ENCODE data around the gene NUMB. TPM values are rescaled to one million over a fixed set of nuclear protein-coding genes. Genes with fewer than 3 reads are reported as not detected.
A peak's percentile ranks its signal among the peaks of the same experiment; 100 is the strongest.

The NUMB gene
- total RNA-seq, 1 experiment from 2014 or later, result 22.2 TPM

GRCh38 chr14:73459959-73460358 is 1.6 kb upstream of the NUMB start:
- H3F3A ChIP-seq (ENCODE audit: low read length, unreplicated experiment), result no peaks in the 10 kb centered on the region
- H3K9me3 ChIP-seq (ENCODE audit: low read length), result no peaks in the 10 kb centered on the region
- H3K4me2 ChIP-seq (ENCODE audit: low read length), result no peak overlapping the region
- intact Hi-C loops (cut with micrococcal nuclease), result loop anchor here (5.0 kb wide), 2 partner anchors 148 to 793 kb away; no protein-coding TSS in a partner anchor
- H4K20me1 ChIP-seq (ENCODE audit: low read length), result peaks cover 9% of the 10 kb centered on the region
- H3K79me2 ChIP-seq (ENCODE audit: low read length), result peaks cover 34% of the 10 kb centered on the region
- no TSS peak for BruUV-seq (replicated peaks)
- H2AFZ ChIP-seq (ENCODE audit: low read length), result no peak overlapping the region
- no peak overlapping the region for H3K4me3 ChIP-seq (ENCODE audit: low read length)
- DNase-seq (no peak), ATAC-seq (no peak)
- H3K27me3 ChIP-seq (ENCODE audit: low read length), result no peaks in the 10 kb centered on the region
- H3K36me3 ChIP-seq (ENCODE audit: low read depth, low read length), result no peaks in the 10 kb centered on the region
- H3K9ac ChIP-seq (ENCODE audit: low read length), result no peak overlapping the region
- peaks cover 46% of the 10 kb centered on the region for H3K4me1 ChIP-seq (ENCODE audit: insufficient read depth, low read length)
- ChIA-PET POLR2A (ENCODE audit: unreplicated experiment) (interaction anchor here (0.5 to 0.7 kb wide), 2 partner anchors 48 to 149 kb away, joined by 4 read pairs; no protein-coding TSS in a partner anchor), CTCF (interaction anchor here (0.6 kb wide), 1 partner anchor 405 kb away, joined by 7 read pairs; no protein-coding TSS in a partner anchor)
- no peak overlapping the region for H3K27ac ChIP-seq (ENCODE audit: low read length)
- no peaks in the 10 kb centered on the region for H3K9me2 ChIP-seq (replicated peaks; ENCODE audit: low read length)
- no peak for TF ChIP-seq EZH2phosphoT487 (IDR thresholded peaks at IDR 0.05; ENCODE audit: borderline replicate concordance, low read length)

GRCh38 chr14:73457924-73458182 is 493 bp downstream of the NUMB start:
- ATAC-seq (peak; percentile 5), DNase-seq (no peak)
- H3K4me1 ChIP-seq (ENCODE audit: insufficient read depth, low read length), result peaks cover 37% of the 10 kb centered on the region
- H3K79me2 ChIP-seq (ENCODE audit: low read length), result peaks cover 55% of the 10 kb centered on the region
- CTCF ChIA-PET, result interaction anchor here (1.7 kb wide), 1 partner anchor 285 kb away, joined by 4 read pairs; no protein-coding TSS in a partner anchor
- no peak for TF ChIP-seq EZH2phosphoT487 (IDR thresholded peaks at IDR 0.05; ENCODE audit: borderline replicate concordance, low read length)
- TF ChIP-seq EZH2 (IDR thresholded peaks at IDR 0.05; ENCODE audit: low read length, unreplicated experiment), result no peak
- TF ChIP-seq CTCF (conservative IDR thresholded peaks at IDR 0.05; ENCODE audit: low read depth, low read length), result no peak
- no peaks in the 10 kb centered on the region for H3K9me3 ChIP-seq (ENCODE audit: low read length)
- H3F3A ChIP-seq (ENCODE audit: low read length, unreplicated experiment), result no peaks in the 10 kb centered on the region
- H3K27me3 ChIP-seq (ENCODE audit: low read length), result no peaks in the 10 kb centered on the region
- peak overlapping the region; percentile 83 for H3K9ac ChIP-seq (ENCODE audit: low read length)
- H2AFZ ChIP-seq (ENCODE audit: low read length), result peak overlapping the region; percentile 89
- H3K4me2 ChIP-seq (ENCODE audit: low read length), result peak overlapping the region; percentile 92
- peaks cover 9% of the 10 kb centered on the region for H4K20me1 ChIP-seq (ENCODE audit: low read length)
- peak overlapping the region; percentile 90 for H3K4me3 ChIP-seq (ENCODE audit: low read length)
- BruUV-seq (replicated peaks), result no TSS peak
- intact Hi-C loops (cut with micrococcal nuclease), result loop anchor here (1.0 to 5.0 kb wide), 4 partner anchors 30 to 791 kb away; partner anchors contain the start of gene RIOX1
- POLR2A ChIA-PET (ENCODE audit: unreplicated experiment), result interaction anchor here (0.5 kb wide), 1 partner anchor 113 kb away, joined by 8 read pairs; no protein-coding TSS in a partner anchor
- H3K9me2 ChIP-seq (replicated peaks; ENCODE audit: low read length), result no peaks in the 10 kb centered on the region
- no peak overlapping the region for H3K27ac ChIP-seq (ENCODE audit: low read length)
- H3K36me3 ChIP-seq (ENCODE audit: low read depth, low read length), result no peaks in the 10 kb centered on the region

DNA sequence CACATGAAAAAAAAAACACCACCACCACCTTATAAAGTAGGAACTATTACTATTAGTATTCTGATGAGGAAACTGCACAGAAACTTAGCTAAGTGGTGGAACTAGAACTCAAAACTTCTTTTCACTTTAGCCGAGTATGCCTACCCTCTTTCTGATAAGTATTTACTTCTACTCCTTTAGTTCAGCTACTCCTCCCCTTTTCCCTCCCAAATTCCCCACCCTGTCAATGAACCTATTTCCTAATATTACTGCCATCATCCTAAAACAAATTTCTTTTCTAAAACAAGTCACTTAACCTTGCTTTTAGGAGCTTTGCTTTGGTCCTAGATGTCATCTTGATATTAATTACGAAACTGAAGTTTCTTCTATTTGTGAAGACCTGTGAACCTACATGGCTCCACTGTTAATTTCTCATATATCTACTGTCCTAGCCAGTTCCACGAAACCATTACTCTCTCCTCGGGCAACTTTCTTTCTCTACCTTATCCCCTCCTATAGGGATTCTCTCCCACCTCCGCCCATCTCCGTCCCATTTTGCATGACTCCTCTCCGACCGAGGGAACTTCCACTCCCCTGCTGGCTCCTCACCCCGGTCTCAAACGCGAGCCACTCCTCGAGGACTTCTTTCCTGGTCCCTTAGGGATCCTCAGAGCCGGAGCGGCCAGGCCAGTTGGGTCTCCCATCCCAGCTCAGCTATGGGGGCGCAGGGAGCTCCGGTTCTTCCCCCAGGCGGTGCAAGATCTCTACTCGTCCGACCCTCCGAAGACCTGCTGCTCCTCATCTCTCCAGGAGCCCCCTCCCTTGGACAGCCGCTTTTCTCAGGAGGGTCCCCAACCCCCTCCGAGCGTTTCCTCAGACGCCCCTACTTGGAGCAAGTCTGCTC is 1.1 kb downstream of the NUMB start:
- Histone ChIP-seq H4K20me1 (ENCODE audit: low read length) (peaks cover 14% of the 10 kb centered on the region), H3K79me2 (ENCODE audit: low read length) (peaks cover 61% of the 10 kb centered on the region), H3K4me3 (ENCODE audit: low read length) (peak overlapping the region; percentile 90), H3F3A (ENCODE audit: low read length, unreplicated experiment) (no peaks in the 10 kb centered on the region), H3K4me2 (ENCODE audit: low read length) (peak overlapping the region; percentile 92), H3K9me3 (ENCODE audit: low read length) (no peaks in the 10 kb centered on the region), H2AFZ (ENCODE audit: low read length) (peak overlapping the region; percentile 89), H3K36me3 (ENCODE audit: low read depth, low read length) (no peaks in the 10 kb centered on the region), H3K4me1 (ENCODE audit: insufficient read depth, low read length) (peaks cover 41% of the 10 kb centered on the region), H3K9me2 (replicated peaks; ENCODE audit: low read length) (no peaks in the 10 kb centered on the region), H3K27ac (ENCODE audit: low read length) (no peak overlapping the region), H3K27me3 (ENCODE audit: low read length) (no peaks in the 10 kb centered on the region), H3K9ac (ENCODE audit: low read length) (peak overlapping the region; percentile 83)
- DNase-seq, result peak; percentile 63
- ChIA-PET POLR2A (ENCODE audit: unreplicated experiment) (no interaction called here), CTCF (interaction anchor here (0.7 to 1.7 kb wide), 2 partner anchors 86 to 284 kb away, joined by 4 to 7 read pairs; no protein-coding TSS in a partner anchor)
- no TSS peak for BruUV-seq (replicated peaks)
- no peak for TF ChIP-seq EZH2phosphoT487 (IDR thresholded peaks at IDR 0.05; ENCODE audit: borderline replicate concordance, low read length)
- no peak for TF ChIP-seq CTCF (conservative IDR thresholded peaks at IDR 0.05; ENCODE audit: low read depth, low read length)
- TF ChIP-seq EZH2 (IDR thresholded peaks at IDR 0.05; ENCODE audit: low read length, unreplicated experiment), result no peak
- intact Hi-C loops (cut with micrococcal nuclease), result loop anchor here (5.0 kb wide), 2 partner anchors 145 to 790 kb away; no protein-coding TSS in a partner anchor
- ATAC-seq, result peak; percentile 14
